SK-N-SH (cell line): ENCODE data around the gene PSMB2. TPM values are rescaled to one million over a fixed set of nuclear protein-coding genes. Genes with fewer than 3 reads are reported as not detected.

ENCODE experiments used
- CTCF ChIA-PET: fragments of 300-600, 350-600 bp; formaldehyde crosslinking; extraction: SDS; loops from one replicate; lab custom pipeline; 2021; lab: Yijun Ruan, JAX
- POLR2A ChIA-PET: fragments of 350-600 bp; sonication (Branson Sonifier 250); formaldehyde crosslinking; extraction: SDS; loops from one replicate; lab custom pipeline; 2020; ENCODE audit warnings: antibody characterized with exemption, inconsistent platforms; lab: Yijun Ruan, JAX
- DNase-seq: peaks from one replicate; pipeline ENCODE4 v3.0.0; 2012
- H2AFZ ChIP-seq: fragments of 200-600 bp; sonication (generic); 2 replicates; pipeline ENCODE4 v1.8.1; 2016; ENCODE audit warnings: antibody characterized with exemption, mild to moderate bottlenecking, low read depth
- H3F3A ChIP-seq: fragments of 200-600 bp; sonication (generic); replicated peaks from 2 replicates; pipeline ENCODE3; 2016; ENCODE audit warnings: antibody characterized with exemption, mild to moderate bottlenecking; ENCODE audit not compliant: insufficient read depth
- H3K27ac ChIP-seq, 2 experiments: fragments of 200-500 bp in 1 of 2; fragments of 200-600 bp in 1 of 2; sonication (Bioruptor generic) in 1 of 2; sonication (generic), shearing (Covaris generic) in 1 of 2; 2 replicates each; pipeline versions ENCODE4 v1.5.1 to v1.6.1; 2014 to 2016; ENCODE audit warnings: low read depth in 2 of 2, inconsistent platforms in 1 of 2, low read length in 1 of 2, mild to moderate bottlenecking in 1 of 2, mixed read lengths in 1 of 2
- H3K27me3 ChIP-seq: fragments of 200-600 bp; sonication (generic), shearing (Covaris generic); 2 replicates; pipeline ENCODE4 v1.6.1; 2016; ENCODE audit warnings: mixed run types; ENCODE audit not compliant: insufficient read depth
- H3K36me3 ChIP-seq, 2 experiments: fragments of 200-500 bp in 1 of 2; fragments of 200-600 bp in 1 of 2; sonication (Bioruptor generic) in 1 of 2; sonication (generic) in 1 of 2; replicated peaks in 1 of 2; 2 replicates each; pipeline versions ENCODE3 to v1.5.1; 2014 to 2016; ENCODE audit warnings: low read length in 1 of 2, mild to moderate bottlenecking in 1 of 2; ENCODE audit not compliant: insufficient read depth in 2 of 2, control insufficient read depth in 1 of 2
- H3K4me1 ChIP-seq, 2 experiments: fragments of 200-500 bp in 1 of 2; fragments of 200-600 bp in 1 of 2; sonication (Bioruptor generic) in 1 of 2; sonication (generic), shearing (Covaris generic) in 1 of 2; 2 replicates each; pipeline versions ENCODE4 v1.5.1 to v1.6.1; 2014 to 2016; ENCODE audit warnings: low read depth in 1 of 2, low read length in 1 of 2, mixed run types in 1 of 2; ENCODE audit not compliant: insufficient read depth in 2 of 2, control insufficient read depth in 1 of 2
- H3K4me2 ChIP-seq: fragments of 200-600 bp; sonication (generic), shearing (Covaris generic); 2 replicates; pipeline ENCODE4 v1.6.1; 2017; ENCODE audit warnings: mixed run types
- H3K4me3 ChIP-seq, 2 experiments: fragments of 200-500 bp in 1 of 2; fragments of 200-600 bp in 1 of 2; sonication (Bioruptor generic) in 1 of 2; sonication (generic), shearing (Covaris generic) in 1 of 2; 2 replicates each; pipeline versions ENCODE4 v1.5.1 to v1.8.1; 2014 to 2016; ENCODE audit warnings: low read depth in 2 of 2, inconsistent platforms in 1 of 2, low read length in 1 of 2, mild to moderate bottlenecking in 1 of 2, mixed read lengths in 1 of 2, moderate library complexity in 1 of 2
- H3K79me2 ChIP-seq: fragments of 200-600 bp; sonication (generic); 2 replicates; pipeline ENCODE4 v1.8.1; 2017; ENCODE audit warnings: mild to moderate bottlenecking; ENCODE audit not compliant: insufficient read depth
- H3K9ac ChIP-seq: fragments of 200-600 bp; sonication (generic); 2 replicates; pipeline ENCODE4 v1.6.1; 2017; ENCODE audit warnings: mixed run types
- H3K9me2 ChIP-seq: fragments of 200-600 bp; sonication (generic); 2 replicates; pipeline ENCODE4 v1.6.1; 2017; ENCODE audit warnings: mixed run types
- H3K9me3 ChIP-seq: fragments of 200-600 bp; sonication (generic); 2 replicates; pipeline ENCODE4 v1.6.1; 2017; ENCODE audit warnings: mixed run types, mild to moderate bottlenecking, moderate library complexity
- H4K20me1 ChIP-seq: fragments of 200-600 bp; sonication (generic); 2 replicates; pipeline ENCODE4 v1.6.1; 2017; ENCODE audit warnings: mild to moderate bottlenecking, mixed run types; ENCODE audit not compliant: insufficient read depth
- ELF1 ChIP-seq: IDR thresholded peaks from 2 replicates; pipeline ENCODE4 v1.4.0; 2012
- EP300 ChIP-seq, 2 experiments: IDR thresholded peaks; 2 replicates each; pipeline versions ENCODE4 v1.4.0 to v1.6.1; 2012; ENCODE audit warnings: borderline replicate concordance in 1 of 2, low read depth in 1 of 2, low read length in 1 of 2
- EZH2phosphoT487 ChIP-seq: fragments of 200-600 bp; sonication (generic); IDR thresholded peaks from 2 replicates; pipeline ENCODE4 v1.6.1; 2017; ENCODE audit warnings: low read depth, mixed run types, mild to moderate bottlenecking, antibody characterized with exemption, moderate library complexity, borderline replicate concordance
- MEF2A ChIP-seq: IDR thresholded peaks from 2 replicates; pipeline ENCODE4 v1.4.0; 2012; ENCODE audit warnings: low read depth, borderline replicate concordance
- RCOR1 ChIP-seq: fragments of 150-350 bp; IDR thresholded peaks from 2 replicates; pipeline ENCODE4 v1.6.1; 2017; ENCODE audit warnings: antibody characterized with exemption, low read length
- USF1 ChIP-seq: IDR thresholded peaks from 2 replicates; pipeline ENCODE4 v1.4.0; 2012; ENCODE audit warnings: low read depth, borderline replicate concordance
- YY1 ChIP-seq: IDR thresholded peaks from 2 replicates; pipeline ENCODE4 v1.4.0; 2012; ENCODE audit warnings: low read depth, mild to moderate bottlenecking
- WGBS: methylation state at CpG from one replicate; pipeline ENCODE4 v1.1.6; 2017; ENCODE audit warnings: low lambda C conversion rate; 5-methylcytosine and 5-hydroxymethylcytosine counted together
- polyA plus RNA-seq, 3 experiments: library from polyadenylated mRNA; depleted of rRNA; stranded (reverse); fragments of >200 nt; gene quantifications; 2 replicates each; pipeline ENCODE4 v1.2.3, GENCODE V29; 2012
- TF ChIP-seq, protein P1 (sequence below): IDR thresholded peaks from 2 replicates; pipeline ENCODE4 v1.4.0; 2012; ENCODE audit warnings: low read depth
- TF ChIP-seq, protein P2 (sequence below): fragments of 150-350 bp; IDR thresholded peaks from 2 replicates; pipeline ENCODE4 v1.6.1; 2017; ENCODE audit warnings: antibody characterized with exemption, low read length, low read depth, borderline replicate concordance
- TF ChIP-seq, protein P3 (sequence below): fragments of 200-600 bp; sonication (generic); IDR thresholded peaks from 2 replicates; pipeline ENCODE4 v1.6.1; 2017; ENCODE audit warnings: antibody characterized with exemption, mild to moderate bottlenecking, moderate library complexity

The PSMB2 gene
- polyA plus RNA-seq, 1 of the 3 experiments (the other 2 are of a cell fraction): 83.5 TPM

DNA sequence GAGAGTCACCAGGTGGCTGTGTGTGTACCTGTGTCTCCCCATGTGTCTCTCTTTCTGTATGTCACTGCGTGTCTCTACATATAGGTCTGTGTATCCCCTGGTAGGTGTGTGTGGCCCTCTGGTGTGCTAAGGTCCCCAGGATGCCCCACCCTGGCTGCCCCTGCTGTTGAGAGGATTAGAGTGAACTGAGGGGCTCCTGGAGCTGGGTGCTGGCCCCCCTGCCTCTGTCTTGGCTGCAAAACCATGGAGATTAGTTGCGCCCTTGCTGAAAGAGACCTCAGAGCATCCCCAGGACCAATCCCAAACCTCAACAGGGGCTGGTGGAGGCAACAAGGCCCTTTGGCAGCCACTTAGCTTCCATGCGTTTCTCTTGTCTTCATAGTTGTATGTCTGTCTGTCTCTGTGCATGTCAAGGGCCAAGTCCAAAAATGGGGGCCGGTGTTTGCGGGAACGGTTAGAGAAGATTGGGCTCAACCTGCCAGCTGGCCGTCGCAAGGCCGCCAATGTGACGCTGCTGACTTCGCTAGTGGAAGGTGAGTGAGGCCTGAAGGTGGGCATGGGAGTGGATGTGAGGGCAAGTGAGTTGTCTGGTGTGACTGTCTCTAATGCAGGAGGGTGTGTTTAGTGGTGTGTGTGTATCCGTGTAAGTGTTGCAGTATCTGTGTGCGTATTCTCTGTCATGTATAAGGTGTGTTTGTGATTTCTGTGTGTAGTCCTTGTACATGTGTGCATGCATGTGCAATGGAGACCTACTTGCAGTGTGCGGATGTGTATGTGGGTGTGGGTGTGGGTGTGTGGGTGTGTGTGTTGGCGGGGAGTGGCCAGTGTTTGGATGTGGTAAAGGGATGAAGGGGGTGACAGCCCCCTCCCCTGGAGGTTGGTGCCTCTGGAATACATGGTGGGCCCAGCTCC lies 51.6 kb downstream of the PSMB2 start:
- CTCF ChIA-PET: interaction anchor here (1.2 to 1.6 kb wide), 3 partner anchors 8 to 137 kb away, joined by 3 to 5 read pairs (median 4); no protein-coding TSS in a partner anchor
- H3K4me1 ChIP-seq: no peaks in the 10 kb centered on the region
- TF ChIP-seq, protein P1, sequence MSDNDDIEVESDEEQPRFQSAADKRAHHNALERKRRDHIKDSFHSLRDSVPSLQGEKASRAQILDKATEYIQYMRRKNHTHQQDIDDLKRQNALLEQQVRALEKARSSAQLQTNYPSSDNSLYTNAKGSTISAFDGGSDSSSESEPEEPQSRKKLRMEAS: no peak
- TF ChIP-seq RCOR1 (no peak), MEF2A (no peak), YY1 (no peak), ELF1 (no peak), EP300 (IDR thresholded peaks at IDR 0.05; ENCODE audit: borderline replicate concordance in 1 of 2, low read depth in 1 of 2, low read length in 1 of 2) (no peak), USF1 (no peak), EZH2phosphoT487 (no peak)
- TF ChIP-seq, protein P2, sequence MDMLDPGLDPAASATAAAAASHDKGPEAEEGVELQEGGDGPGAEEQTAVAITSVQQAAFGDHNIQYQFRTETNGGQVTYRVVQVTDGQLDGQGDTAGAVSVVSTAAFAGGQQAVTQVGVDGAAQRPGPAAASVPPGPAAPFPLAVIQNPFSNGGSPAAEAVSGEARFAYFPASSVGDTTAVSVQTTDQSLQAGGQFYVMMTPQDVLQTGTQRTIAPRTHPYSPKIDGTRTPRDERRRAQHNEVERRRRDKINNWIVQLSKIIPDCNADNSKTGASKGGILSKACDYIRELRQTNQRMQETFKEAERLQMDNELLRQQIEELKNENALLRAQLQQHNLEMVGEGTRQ: no peak
- TF ChIP-seq, protein P3, sequence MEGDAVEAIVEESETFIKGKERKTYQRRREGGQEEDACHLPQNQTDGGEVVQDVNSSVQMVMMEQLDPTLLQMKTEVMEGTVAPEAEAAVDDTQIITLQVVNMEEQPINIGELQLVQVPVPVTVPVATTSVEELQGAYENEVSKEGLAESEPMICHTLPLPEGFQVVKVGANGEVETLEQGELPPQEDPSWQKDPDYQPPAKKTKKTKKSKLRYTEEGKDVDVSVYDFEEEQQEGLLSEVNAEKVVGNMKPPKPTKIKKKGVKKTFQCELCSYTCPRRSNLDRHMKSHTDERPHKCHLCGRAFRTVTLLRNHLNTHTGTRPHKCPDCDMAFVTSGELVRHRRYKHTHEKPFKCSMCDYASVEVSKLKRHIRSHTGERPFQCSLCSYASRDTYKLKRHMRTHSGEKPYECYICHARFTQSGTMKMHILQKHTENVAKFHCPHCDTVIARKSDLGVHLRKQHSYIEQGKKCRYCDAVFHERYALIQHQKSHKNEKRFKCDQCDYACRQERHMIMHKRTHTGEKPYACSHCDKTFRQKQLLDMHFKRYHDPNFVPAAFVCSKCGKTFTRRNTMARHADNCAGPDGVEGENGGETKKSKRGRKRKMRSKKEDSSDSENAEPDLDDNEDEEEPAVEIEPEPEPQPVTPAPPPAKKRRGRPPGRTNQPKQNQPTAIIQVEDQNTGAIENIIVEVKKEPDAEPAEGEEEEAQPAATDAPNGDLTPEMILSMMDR: no peak
- TF ChIP-seq, all 33 proteins: peak for 0
- H3F3A ChIP-seq: no peaks in the 10 kb centered on the region
- no peaks in the 10 kb centered on the region for H3K79me2 ChIP-seq
- DNase-seq: no peak
- H3K36me3 ChIP-seq: no peaks in the 10 kb centered on the region
- POLR2A ChIA-PET: no interaction called here
- H3K9ac ChIP-seq: no peak overlapping the region
- H3K27ac ChIP-seq: no peak overlapping the region
- no peaks in the 10 kb centered on the region for H3K9me2 ChIP-seq
- 96% methylated on average over 14 of the region's 15 CpGs for WGBS
- no peaks in the 10 kb centered on the region for H4K20me1 ChIP-seq
- no peak overlapping the region for H3K4me2 ChIP-seq
- H3K9me3 ChIP-seq: no peaks in the 10 kb centered on the region
- H2AFZ ChIP-seq: no peak overlapping the region
- H3K4me3 ChIP-seq: no peak overlapping the region
- no peaks in the 10 kb centered on the region for H3K27me3 ChIP-seq
